ENCODE data around the gene MEOX1.
A peak's percentile ranks its signal among the peaks of the same experiment; 100 is the strongest.

The MEOX1 gene

DNA sequence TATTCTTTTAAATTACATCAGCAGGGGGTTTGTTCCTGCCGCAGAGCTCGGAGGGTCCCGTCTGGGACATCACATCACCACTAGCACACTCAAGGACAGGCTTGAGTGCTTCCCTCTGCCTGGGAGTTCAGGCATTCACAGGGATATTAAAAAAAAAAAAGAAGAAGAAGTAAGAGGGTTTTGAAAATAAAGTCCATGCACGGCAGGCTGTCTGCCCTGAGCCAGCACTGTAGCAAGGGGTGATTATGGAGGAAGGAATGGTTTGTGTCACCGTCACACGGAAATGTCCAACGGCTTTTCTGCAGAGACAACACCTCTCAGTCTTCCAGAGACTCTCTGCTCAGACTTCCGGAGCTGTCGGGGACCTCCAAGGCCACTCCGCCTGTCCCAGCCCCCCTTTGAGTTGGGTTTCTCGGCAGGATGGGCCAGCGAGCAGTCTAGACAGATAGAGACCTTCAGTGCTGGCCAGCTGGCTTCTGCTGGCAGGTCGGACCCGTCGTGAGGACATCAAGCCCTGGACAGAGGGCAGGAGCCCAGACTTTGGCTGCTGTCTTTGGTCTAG, 33.6 kb downstream of the MEOX1 start:
- no CpG with 5 or more reads among the region's 15 CpGs for WGBS (ENCODE audit: extremely low coverage, insufficient coverage, low lambda C conversion rate)
- Histone ChIP-seq H3K4me2 (ENCODE audit: low read length) (no peak overlapping the region), H2BK15ac (replicated peaks; ENCODE audit: low read depth) (no peak overlapping the region), H3K9ac (ENCODE audit: low read length) (no peak overlapping the region), H4K8ac (ENCODE audit: low read depth, low read length) (no peak overlapping the region), H2AK5ac (ENCODE audit: low read length) (no peak overlapping the region), H3K4me3 (ENCODE audit: low read length) (no peak overlapping the region), H3K4ac (ENCODE audit: low read depth, low read length) (no peak overlapping the region), H2BK120ac (ENCODE audit: low read depth, low read length) (no peak overlapping the region), H3K18ac (ENCODE audit: low read length) (no peak overlapping the region), H3K56ac (ENCODE audit: low read length) (no peak overlapping the region), H2BK5ac (ENCODE audit: low read length) (no peak overlapping the region), H3K4me1 (ENCODE audit: control insufficient read depth, low read depth, low read length) (no peaks in the 10 kb centered on the region), H3K23ac (ENCODE audit: low read length) (no peak overlapping the region), H4K5ac (ENCODE audit: low read length) (no peak overlapping the region), H3K27me3 (ENCODE audit: insufficient read depth, low read length, poor library complexity) (no peaks in the 10 kb centered on the region), H3K36me3 (ENCODE audit: control insufficient read depth, insufficient read depth, low read length) (no peaks in the 10 kb centered on the region), H3K79me2 (ENCODE audit: control insufficient read depth, insufficient read depth, low read length) (no peaks in the 10 kb centered on the region), H3K79me1 (ENCODE audit: low read length) (no peaks in the 10 kb centered on the region), H3K27ac (ENCODE audit: low read depth, low read length) (no peak overlapping the region)
- no peak for DNase-seq

GRCh38 chr17:43627653-43628052, 34.1 kb downstream of the MEOX1 start:
- Histone ChIP-seq H2AK5ac (ENCODE audit: low read length) (no peak overlapping the region), H3K4me2 (ENCODE audit: low read length) (no peak overlapping the region), H3K18ac (ENCODE audit: low read length) (no peak overlapping the region), H2BK5ac (ENCODE audit: low read length) (no peak overlapping the region), H3K27me3 (ENCODE audit: insufficient read depth, low read length, poor library complexity) (no peaks in the 10 kb centered on the region), H3K79me1 (ENCODE audit: low read length) (no peaks in the 10 kb centered on the region), H3K4me1 (ENCODE audit: control insufficient read depth, low read depth, low read length) (no peaks in the 10 kb centered on the region), H3K27ac (ENCODE audit: low read depth, low read length) (no peak overlapping the region), H3K36me3 (ENCODE audit: control insufficient read depth, insufficient read depth, low read length) (no peaks in the 10 kb centered on the region), H3K4ac (ENCODE audit: low read depth, low read length) (no peak overlapping the region), H3K56ac (ENCODE audit: low read length) (no peak overlapping the region), H4K5ac (ENCODE audit: low read length) (no peak overlapping the region), H2BK120ac (ENCODE audit: low read depth, low read length) (no peak overlapping the region), H3K79me2 (ENCODE audit: control insufficient read depth, insufficient read depth, low read length) (no peaks in the 10 kb centered on the region), H3K23ac (ENCODE audit: low read length) (no peak overlapping the region), H3K4me3 (ENCODE audit: low read length) (no peak overlapping the region), H2BK15ac (replicated peaks; ENCODE audit: low read depth) (no peak overlapping the region), H3K9ac (ENCODE audit: low read length) (no peak overlapping the region), H4K8ac (ENCODE audit: low read depth, low read length) (no peak overlapping the region)
- DNase-seq, result peak; percentile 36
- no CpG with 5 or more reads among the region's 5 CpGs for WGBS (ENCODE audit: extremely low coverage, insufficient coverage, low lambda C conversion rate)

- H2BK5ac ChIP-seq (ENCODE audit: low read length), result no peak overlapping the region
- H3K27me3 ChIP-seq (ENCODE audit: insufficient read depth, low read length, poor library complexity), result no peaks in the 10 kb centered on the region
- H3K79me2 ChIP-seq (ENCODE audit: control insufficient read depth, insufficient read depth, low read length), result no peaks in the 10 kb centered on the region
- no peak overlapping the region for H3K27ac ChIP-seq (ENCODE audit: low read depth, low read length)
- H4K5ac ChIP-seq (ENCODE audit: low read length), result no peak overlapping the region
- H3K4me2 ChIP-seq (ENCODE audit: low read length), result no peak overlapping the region
- no peaks in the 10 kb centered on the region for H3K79me1 ChIP-seq (ENCODE audit: low read length)
- no peaks in the 10 kb centered on the region for H3K36me3 ChIP-seq (ENCODE audit: control insufficient read depth, insufficient read depth, low read length)
- H3K4ac ChIP-seq (ENCODE audit: low read depth, low read length), result no peak overlapping the region
- WGBS (ENCODE audit: extremely low coverage, insufficient coverage, low lambda C conversion rate), result no CpG with 5 or more reads among the region's 3 CpGs
- H3K9ac ChIP-seq (ENCODE audit: low read length), result no peak overlapping the region
- no peaks in the 10 kb centered on the region for H3K4me1 ChIP-seq (ENCODE audit: control insufficient read depth, low read depth, low read length)
- no peak overlapping the region for H3K56ac ChIP-seq (ENCODE audit: low read length)
- H3K23ac ChIP-seq (ENCODE audit: low read length), result no peak overlapping the region
- H2AK5ac ChIP-seq (ENCODE audit: low read length), result no peak overlapping the region
- no peak overlapping the region for H3K4me3 ChIP-seq (ENCODE audit: low read length)
- no peak overlapping the region for H3K18ac ChIP-seq (ENCODE audit: low read length)
- H4K8ac ChIP-seq (ENCODE audit: low read depth, low read length), result no peak overlapping the region
- H2BK120ac ChIP-seq (ENCODE audit: low read depth, low read length), result no peak overlapping the region
- no peak for DNase-seq
- no peak overlapping the region for H2BK15ac ChIP-seq (replicated peaks; ENCODE audit: low read depth)
These were observed 35.7 kb downstream of the MEOX1 start for GRCh38 chr17:43626023-43626422.

GRCh38 chr17:43625606-43626005, 36.1 kb downstream of the MEOX1 start:
- Histone ChIP-seq H3K4me3 (ENCODE audit: low read length) (no peak overlapping the region), H3K23ac (ENCODE audit: low read length) (no peak overlapping the region), H3K27ac (ENCODE audit: low read depth, low read length) (no peak overlapping the region), H2BK5ac (ENCODE audit: low read length) (no peak overlapping the region), H3K56ac (ENCODE audit: low read length) (no peak overlapping the region), H2BK15ac (replicated peaks; ENCODE audit: low read depth) (no peak overlapping the region), H2BK120ac (ENCODE audit: low read depth, low read length) (no peak overlapping the region), H3K79me1 (ENCODE audit: low read length) (no peaks in the 10 kb centered on the region), H2AK5ac (ENCODE audit: low read length) (no peak overlapping the region), H3K4ac (ENCODE audit: low read depth, low read length) (no peak overlapping the region), H4K5ac (ENCODE audit: low read length) (no peak overlapping the region), H3K79me2 (ENCODE audit: control insufficient read depth, insufficient read depth, low read length) (no peaks in the 10 kb centered on the region), H3K9ac (ENCODE audit: low read length) (no peak overlapping the region), H3K18ac (ENCODE audit: low read length) (no peak overlapping the region), H3K4me2 (ENCODE audit: low read length) (no peak overlapping the region), H4K8ac (ENCODE audit: low read depth, low read length) (no peak overlapping the region), H3K27me3 (ENCODE audit: insufficient read depth, low read length, poor library complexity) (no peaks in the 10 kb centered on the region), H3K36me3 (ENCODE audit: control insufficient read depth, insufficient read depth, low read length) (no peaks in the 10 kb centered on the region), H3K4me1 (ENCODE audit: control insufficient read depth, low read depth, low read length) (no peaks in the 10 kb centered on the region)
- no peak for DNase-seq

- no peak overlapping the region for H3K27ac ChIP-seq (ENCODE audit: low read depth, low read length)
These were observed 41.1 kb downstream of the MEOX1 start for GRCh38 chr17:43620581-43620980.

DNA sequence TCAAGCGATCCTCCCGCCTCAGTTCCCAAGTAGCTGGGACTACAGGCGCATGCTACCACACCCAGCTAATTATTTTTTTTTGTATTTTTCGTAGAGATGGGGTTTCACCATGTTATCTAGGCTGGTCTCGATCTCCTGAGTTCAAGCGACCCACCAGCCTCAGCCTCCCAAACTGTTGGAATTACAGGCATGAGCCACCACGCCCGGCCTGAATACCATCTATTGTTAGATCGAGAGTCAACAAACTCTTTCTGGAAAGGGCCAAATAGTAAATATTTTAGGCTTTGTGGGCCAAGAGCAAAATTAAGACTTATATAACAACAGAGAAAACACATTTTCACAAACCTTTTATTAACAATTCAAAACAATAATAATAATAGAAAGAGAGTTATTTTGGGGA, 41.6 kb downstream of the MEOX1 start:
- H4K5ac ChIP-seq (ENCODE audit: low read length), result no peak overlapping the region
- no peak overlapping the region for H3K4me3 ChIP-seq (ENCODE audit: low read length)
- H2BK5ac ChIP-seq (ENCODE audit: low read length), result no peak overlapping the region
- no peaks in the 10 kb centered on the region for H3K27me3 ChIP-seq (ENCODE audit: insufficient read depth, low read length, poor library complexity)
- H3K4me2 ChIP-seq (ENCODE audit: low read length), result no peak overlapping the region
- no peak overlapping the region for H2BK120ac ChIP-seq (ENCODE audit: low read depth, low read length)
- no peak overlapping the region for H3K56ac ChIP-seq (ENCODE audit: low read length)
- no peak overlapping the region for H2BK15ac ChIP-seq (replicated peaks; ENCODE audit: low read depth)
- H3K27ac ChIP-seq (ENCODE audit: low read depth, low read length), result no peak overlapping the region
- no peak overlapping the region for H3K4ac ChIP-seq (ENCODE audit: low read depth, low read length)
- no peaks in the 10 kb centered on the region for H3K79me1 ChIP-seq (ENCODE audit: low read length)
- no peak overlapping the region for H3K18ac ChIP-seq (ENCODE audit: low read length)
- H4K8ac ChIP-seq (ENCODE audit: low read depth, low read length), result no peak overlapping the region
- no peak overlapping the region for H2AK5ac ChIP-seq (ENCODE audit: low read length)
- no peak overlapping the region for H3K23ac ChIP-seq (ENCODE audit: low read length)
- no peaks in the 10 kb centered on the region for H3K36me3 ChIP-seq (ENCODE audit: control insufficient read depth, insufficient read depth, low read length)
- H3K79me2 ChIP-seq (ENCODE audit: control insufficient read depth, insufficient read depth, low read length), result no peaks in the 10 kb centered on the region
- no peak for DNase-seq
- H3K9ac ChIP-seq (ENCODE audit: low read length), result no peak overlapping the region
- no CpG with 5 or more reads among the region's 9 CpGs for WGBS (ENCODE audit: extremely low coverage, insufficient coverage, low lambda C conversion rate)
- no peaks in the 10 kb centered on the region for H3K4me1 ChIP-seq (ENCODE audit: control insufficient read depth, low read depth, low read length)

More at GRCh38 chr17:43620581-43620980, 41.1 kb downstream of the MEOX1 start:
- Histone ChIP-seq H3K36me3 (ENCODE audit: control insufficient read depth, insufficient read depth, low read length) (no peaks in the 10 kb centered on the region), H3K4ac (ENCODE audit: low read depth, low read length) (no peak overlapping the region), H3K4me1 (ENCODE audit: control insufficient read depth, low read depth, low read length) (no peaks in the 10 kb centered on the region), H3K27me3 (ENCODE audit: insufficient read depth, low read length, poor library complexity) (no peaks in the 10 kb centered on the region), H3K4me3 (ENCODE audit: low read length) (no peak overlapping the region), H3K4me2 (ENCODE audit: low read length) (no peak overlapping the region), H3K79me1 (ENCODE audit: low read length) (no peaks in the 10 kb centered on the region), H2BK120ac (ENCODE audit: low read depth, low read length) (no peak overlapping the region), H2BK15ac (replicated peaks; ENCODE audit: low read depth) (no peak overlapping the region), H3K23ac (ENCODE audit: low read length) (no peak overlapping the region), H2BK5ac (ENCODE audit: low read length) (no peak overlapping the region), H3K18ac (ENCODE audit: low read length) (no peak overlapping the region), H4K5ac (ENCODE audit: low read length) (no peak overlapping the region), H3K9ac (ENCODE audit: low read length) (no peak overlapping the region), H3K79me2 (ENCODE audit: control insufficient read depth, insufficient read depth, low read length) (no peaks in the 10 kb centered on the region), H3K56ac (ENCODE audit: low read length) (no peak overlapping the region), H2AK5ac (ENCODE audit: low read length) (no peak overlapping the region), H4K8ac (ENCODE audit: low read depth, low read length) (no peak overlapping the region)
- WGBS (ENCODE audit: extremely low coverage, insufficient coverage, low lambda C conversion rate), result no CpG with 5 or more reads among the region's 2 CpGs
- no peak for DNase-seq
